ENCODE results near the gene GEN1.

The GEN1 gene

GRCh38 chr2:17752892-17753802 lies 791 bp upstream of the GEN1 start:
- peak; percentile 83 for DNase-seq (ENCODE audit: low read depth, low spot score)

DNA sequence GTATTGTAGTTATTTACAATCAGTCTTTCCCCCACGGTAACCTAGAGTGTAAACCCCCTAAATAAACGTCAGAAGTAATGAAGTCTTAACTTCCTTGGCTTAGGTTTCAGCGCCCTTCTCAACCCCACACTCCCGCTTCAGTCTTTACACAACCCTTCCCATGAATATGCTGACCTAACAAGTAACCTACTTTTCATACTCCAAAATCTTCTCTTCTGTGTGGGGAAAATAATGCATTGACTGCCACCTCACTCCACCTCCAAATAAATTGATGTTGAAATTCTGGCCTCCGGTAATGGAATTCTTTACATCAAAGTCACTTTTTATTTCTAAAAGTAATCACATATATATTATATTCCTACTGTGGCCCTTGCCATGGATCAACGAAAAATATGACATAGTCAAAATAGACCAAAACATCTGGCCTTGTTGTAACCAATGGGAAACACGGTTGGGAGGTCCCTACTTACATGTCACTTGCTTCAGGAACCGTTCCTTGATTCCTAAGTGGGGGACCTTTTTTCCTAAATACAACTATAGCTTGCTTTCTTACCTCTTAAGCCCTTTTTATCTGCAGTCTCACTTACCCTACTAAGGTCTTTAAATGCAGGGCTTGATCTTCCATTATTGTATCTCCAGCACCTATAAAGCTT lies 961 bp downstream of the GEN1 start:
- no peak for DNase-seq (ENCODE audit: low read depth, low spot score)

DNA sequence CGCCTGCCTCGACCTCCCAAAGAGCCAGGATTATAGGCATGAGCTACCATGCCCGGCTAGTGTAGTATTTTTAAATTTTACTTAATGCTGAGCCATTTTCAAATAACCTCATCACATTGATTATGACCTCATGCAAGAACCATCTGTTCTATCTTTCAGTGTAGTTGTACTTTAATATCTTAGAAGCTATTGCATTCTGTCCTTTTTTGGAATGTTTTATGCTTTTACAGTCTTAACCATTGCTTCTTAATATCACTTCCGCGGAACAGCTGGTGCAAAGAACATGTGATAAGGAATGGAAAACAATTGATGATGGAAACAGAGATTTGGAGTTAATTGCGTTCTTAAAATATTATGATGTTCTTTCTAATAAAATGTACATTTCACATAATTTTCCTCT lies 2.7 kb downstream of the GEN1 start:
- no peak for DNase-seq (ENCODE audit: low read depth, low spot score)

DNA sequence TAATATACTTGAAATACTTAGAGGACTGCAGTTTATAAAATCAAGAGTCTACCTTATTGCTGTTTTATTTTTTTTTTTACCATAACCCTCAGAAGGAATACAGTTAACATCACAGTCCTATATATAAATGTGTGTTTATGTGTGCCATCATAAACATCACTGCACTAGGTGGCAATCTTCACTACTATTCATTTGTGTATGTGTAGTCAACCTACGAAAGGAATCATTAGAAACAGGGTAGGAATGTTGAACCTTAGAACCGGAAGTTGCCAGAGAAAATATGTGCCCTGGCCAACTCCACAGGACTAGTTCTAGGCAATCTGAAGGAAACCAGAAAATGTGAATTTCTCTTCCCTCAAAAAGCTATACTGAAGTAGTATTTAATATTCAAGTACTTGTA lies 3.4 kb downstream of the GEN1 start:
- DNase-seq (ENCODE audit: low read depth, low spot score), result peak; percentile 67

DNA sequence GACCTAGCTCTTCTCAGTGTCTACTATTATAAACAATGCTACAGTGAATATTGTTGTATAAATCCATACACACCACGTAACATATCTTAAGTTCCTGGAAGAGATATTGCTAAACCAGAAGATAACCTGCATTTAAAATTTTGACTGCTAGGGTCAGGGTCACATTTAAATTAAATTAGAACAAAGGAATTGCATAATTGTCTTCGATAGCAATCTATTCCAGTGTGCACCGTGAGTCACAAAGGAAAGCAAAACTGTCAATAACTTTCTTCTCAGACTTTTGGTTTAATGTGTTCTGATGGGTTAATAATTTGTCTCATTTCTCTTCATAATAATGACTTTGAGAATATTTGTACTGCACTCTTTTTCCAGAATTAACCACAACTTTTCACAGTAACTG lies 4.2 kb downstream of the GEN1 start:
- DNase-seq (ENCODE audit: low read depth, low spot score), result no peak

DNA sequence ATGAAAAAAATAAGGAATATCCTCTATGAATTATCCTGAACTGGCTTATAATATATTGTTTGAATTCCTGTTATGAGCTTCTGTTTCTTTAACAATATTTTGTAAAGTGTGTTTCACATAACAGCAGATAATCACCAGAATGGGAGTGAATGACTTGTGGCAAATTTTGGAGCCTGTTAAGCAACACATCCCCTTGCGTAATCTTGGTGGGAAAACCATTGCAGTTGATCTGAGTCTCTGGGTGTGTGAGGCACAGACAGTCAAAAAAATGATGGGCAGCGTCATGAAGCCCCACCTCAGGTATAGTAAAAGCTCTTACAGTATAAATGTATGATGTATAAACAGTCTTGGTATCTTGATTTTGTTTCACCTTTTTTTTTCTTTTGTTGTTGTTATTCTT lies 5.9 kb downstream of the GEN1 start:
- no peak for DNase-seq (ENCODE audit: low read depth, low spot score)

GRCh38 chr2:17762451-17762850 lies 8.5 kb downstream of the GEN1 start:
- DNase-seq (ENCODE audit: low read depth, low spot score), result no peak

DNA sequence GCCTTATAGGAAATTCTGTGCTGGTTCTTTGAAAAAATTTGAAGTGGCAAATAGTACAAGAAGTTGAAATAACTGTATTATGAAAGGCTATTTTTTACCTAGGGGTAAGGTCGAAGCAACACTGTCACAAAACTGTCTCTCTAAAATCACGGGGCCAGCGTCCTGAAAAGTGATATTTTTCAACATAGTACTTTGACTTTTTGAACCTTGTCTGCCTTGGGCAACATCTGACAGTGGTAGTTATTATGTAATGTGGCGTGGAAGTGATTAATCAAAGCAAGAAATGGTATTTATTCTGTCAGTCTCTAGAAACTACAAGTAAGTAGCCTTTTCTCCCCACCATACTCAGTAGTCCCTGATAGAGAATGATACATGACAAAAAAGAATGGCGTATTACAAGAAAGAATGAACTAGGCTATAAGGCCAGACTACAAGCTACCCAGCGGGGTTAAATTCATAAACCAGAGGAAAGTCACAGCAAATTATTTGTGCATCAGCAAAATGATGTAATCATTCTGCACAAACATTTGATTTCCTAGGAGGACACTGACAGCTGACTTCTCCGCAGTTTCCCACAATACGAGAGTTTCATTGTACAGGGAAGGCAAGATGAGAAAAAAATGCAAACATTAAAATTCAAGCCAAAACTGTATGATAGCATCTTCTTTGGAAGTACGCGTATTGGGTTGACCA lies 9.8 kb downstream of the GEN1 start:
- no peak for DNase-seq (ENCODE audit: low read depth, low spot score)

DNA sequence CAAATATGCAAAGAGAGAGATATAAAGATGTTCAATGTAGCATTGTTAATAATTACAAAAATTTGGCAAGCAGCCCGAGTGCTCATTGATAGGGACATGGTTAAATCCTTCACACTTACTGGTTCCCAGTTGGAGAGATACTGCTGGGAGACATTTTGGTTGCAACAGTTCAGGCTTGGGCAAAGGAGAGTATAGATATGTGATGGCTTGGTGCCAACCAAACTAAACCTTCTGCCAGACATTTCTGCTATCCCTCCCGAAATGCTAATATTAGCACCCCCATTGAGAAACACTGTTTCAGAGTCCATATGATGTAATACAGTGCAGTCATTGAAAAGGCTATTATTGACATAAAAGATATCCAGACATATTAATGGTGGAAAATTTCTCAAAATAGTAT lies 11.5 kb downstream of the GEN1 start:
- no peak for DNase-seq (ENCODE audit: low read depth, low spot score)

DNA sequence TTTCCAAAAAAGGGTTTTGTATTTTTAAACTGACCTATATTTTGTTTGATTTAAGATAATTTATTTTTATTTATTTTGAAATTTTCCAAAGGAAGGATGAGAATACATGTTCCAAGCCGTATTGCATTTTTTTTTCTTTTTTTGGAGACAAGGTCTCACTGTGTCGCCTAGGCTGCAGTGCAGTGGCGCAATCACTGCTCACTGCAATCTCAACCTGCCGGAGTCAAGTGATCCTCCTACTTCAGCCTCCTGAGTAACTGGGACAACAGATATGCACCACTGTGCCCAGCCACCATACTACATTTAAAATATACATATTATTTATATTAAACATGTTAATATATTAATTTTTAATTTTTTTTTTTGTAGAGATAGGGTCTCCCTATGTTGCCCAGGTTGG lies 15.0 kb downstream of the GEN1 start:
- DNase-seq (ENCODE audit: low read depth, low spot score), result no peak

GRCh38 chr2:17771956-17772355 lies 18.0 kb downstream of the GEN1 start:
- no peak for DNase-seq (ENCODE audit: low read depth, low spot score)

DNA sequence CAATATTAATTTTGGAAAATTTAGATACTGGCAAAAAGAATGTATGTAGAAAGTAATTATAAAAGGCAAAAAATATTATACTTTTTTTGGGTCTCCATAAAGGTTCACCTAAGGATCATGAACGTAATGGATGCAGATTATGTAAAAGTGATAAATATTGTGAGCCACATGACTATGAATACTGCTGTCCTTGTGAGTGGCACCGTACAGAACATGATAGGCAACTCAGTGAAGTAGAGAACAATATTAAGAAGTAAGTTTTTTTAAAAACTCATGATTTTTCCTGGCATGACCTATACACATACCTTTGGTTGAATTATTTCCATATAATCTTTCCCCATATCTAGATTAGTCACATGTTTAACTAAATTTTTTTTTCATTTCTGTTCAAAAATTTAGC lies 18.6 kb downstream of the GEN1 start:
- no peak for DNase-seq (ENCODE audit: low read depth, low spot score)

- peak; percentile 54 for DNase-seq (ENCODE audit: low read depth, low spot score)
Observed at GRCh38 chr2:17780546-17780945, 26.6 kb downstream of the GEN1 start.

DNA sequence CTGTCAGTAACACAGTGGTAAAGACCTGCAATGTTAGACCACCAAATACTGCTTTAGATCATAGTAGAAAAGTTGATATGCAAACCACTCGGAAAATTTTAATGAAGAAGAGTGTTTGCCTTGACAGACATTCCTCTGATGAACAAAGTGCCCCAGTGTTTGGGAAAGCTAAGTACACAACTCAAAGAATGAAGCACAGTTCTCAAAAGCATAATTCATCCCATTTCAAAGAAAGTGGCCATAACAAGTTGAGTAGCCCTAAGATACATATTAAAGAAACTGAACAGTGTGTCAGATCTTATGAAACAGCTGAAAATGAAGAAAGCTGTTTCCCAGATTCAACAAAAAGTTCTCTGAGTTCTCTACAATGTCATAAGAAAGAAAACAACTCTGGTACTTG lies 27.5 kb downstream of the GEN1 start:
- no peak for DNase-seq (ENCODE audit: low read depth, low spot score)

- DNase-seq (ENCODE audit: low read depth, low spot score), result no peak
Observed at GRCh38 chr2:17786727-17787126, 32.8 kb downstream of the GEN1 start.

GRCh38 chr2:17788773-17789172 lies 34.8 kb downstream of the GEN1 start:
- DNase-seq (ENCODE audit: low read depth, low spot score), result no peak

- DNase-seq (ENCODE audit: low read depth, low spot score), result no peak
Observed at GRCh38 chr2:17790536-17790935, 36.6 kb downstream of the GEN1 start.

GRCh38 chr2:17791121-17791816 lies 37.3 kb downstream of the GEN1 start:
- peak; percentile 53 for DNase-seq (ENCODE audit: low read depth, low spot score)

- no peak for DNase-seq (ENCODE audit: low read depth, low spot score)
Observed at GRCh38 chr2:17791817-17792130, 37.8 kb downstream of the GEN1 start.

DNA sequence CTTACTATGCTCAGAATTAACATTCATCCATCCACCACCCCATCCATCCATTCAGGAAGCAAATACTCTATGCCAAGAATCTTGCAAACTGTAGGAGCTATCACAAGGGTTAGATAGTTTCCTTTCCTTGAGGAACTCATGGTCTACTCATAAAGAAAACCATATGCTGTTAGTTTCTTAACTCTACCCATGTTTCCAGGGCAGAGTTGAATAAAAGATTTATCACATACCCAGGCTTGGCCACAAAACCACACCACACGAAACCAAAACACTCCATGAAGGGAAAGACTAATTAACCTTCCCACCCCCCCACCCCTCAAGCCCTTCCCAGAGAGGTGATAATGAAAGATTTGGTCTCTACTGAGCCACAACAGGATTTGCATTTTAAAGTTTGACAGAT lies 38.6 kb downstream of the GEN1 start:
- DNase-seq (ENCODE audit: low read depth, low spot score), result peak; percentile 36

DNA sequence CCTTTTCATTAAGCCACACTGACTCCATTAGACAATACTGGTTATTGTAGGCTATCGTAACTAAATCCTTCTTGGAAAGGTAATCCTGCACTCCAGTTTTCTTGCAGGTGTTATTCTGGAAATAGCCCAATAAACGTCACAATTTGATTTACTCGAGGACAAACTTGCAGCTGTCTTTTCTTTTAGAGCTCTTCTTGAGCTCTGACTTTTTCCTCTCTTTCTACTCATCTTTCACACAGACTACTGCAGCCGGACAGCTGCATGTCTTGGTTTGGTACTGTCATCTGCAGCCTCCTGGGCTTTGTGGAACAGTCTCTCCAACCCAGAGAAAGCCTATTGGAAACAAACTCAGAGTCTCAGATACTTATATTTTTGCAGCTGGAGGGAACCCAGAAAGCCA lies 39.4 kb downstream of the GEN1 start:
- no peak for DNase-seq (ENCODE audit: low read depth, low spot score)

GRCh38 chr2:17793803-17794354 lies 39.9 kb downstream of the GEN1 start:
- no peak for DNase-seq (ENCODE audit: low read depth, low spot score)

All from astrocyte of the hippocampus (primary cell).